Measurements from ENCODE around the gene BICC1.

The BICC1 gene

GRCh38 chr10:58844680-58845079 is 332.0 kb downstream of the BICC1 start:
- Histone ChIP-seq H3K79me2 (ENCODE audit: insufficient read depth, low read length) (no peaks in the 10 kb centered on the region), H3K4me1 (ENCODE audit: insufficient read depth, low read length, severe bottlenecking) (no peaks in the 10 kb centered on the region), H3K4me3 (ENCODE audit: low read depth, low read length, poor library complexity, severe bottlenecking) (no peak overlapping the region), H3K9me3 (ENCODE audit: low read length) (no peaks in the 10 kb centered on the region), H3K27me3 (ENCODE audit: insufficient read depth, low read length) (no peaks in the 10 kb centered on the region), H3K27ac (ENCODE audit: low read depth, low read length, poor library complexity, severe bottlenecking) (no peak overlapping the region), H2AFZ (ENCODE audit: low read length) (no peak overlapping the region), H3F3A (ENCODE audit: insufficient read depth, low read length) (no peaks in the 10 kb centered on the region), H3K9me2 (ENCODE audit: low read depth, low read length) (no peaks in the 10 kb centered on the region), H3K4me2 (ENCODE audit: low read length) (no peak overlapping the region), H3K36me3 (ENCODE audit: insufficient read depth, low read length) (no peaks in the 10 kb centered on the region), H3K9ac (ENCODE audit: low read length) (no peak overlapping the region), H4K20me1 (ENCODE audit: insufficient read depth, low read length) (no peaks in the 10 kb centered on the region)
- TF ChIP-seq EZH2 (IDR thresholded peaks at IDR 0.05; ENCODE audit: borderline replicate concordance, low read length) = no peak
- TF ChIP-seq, protein P1, sequence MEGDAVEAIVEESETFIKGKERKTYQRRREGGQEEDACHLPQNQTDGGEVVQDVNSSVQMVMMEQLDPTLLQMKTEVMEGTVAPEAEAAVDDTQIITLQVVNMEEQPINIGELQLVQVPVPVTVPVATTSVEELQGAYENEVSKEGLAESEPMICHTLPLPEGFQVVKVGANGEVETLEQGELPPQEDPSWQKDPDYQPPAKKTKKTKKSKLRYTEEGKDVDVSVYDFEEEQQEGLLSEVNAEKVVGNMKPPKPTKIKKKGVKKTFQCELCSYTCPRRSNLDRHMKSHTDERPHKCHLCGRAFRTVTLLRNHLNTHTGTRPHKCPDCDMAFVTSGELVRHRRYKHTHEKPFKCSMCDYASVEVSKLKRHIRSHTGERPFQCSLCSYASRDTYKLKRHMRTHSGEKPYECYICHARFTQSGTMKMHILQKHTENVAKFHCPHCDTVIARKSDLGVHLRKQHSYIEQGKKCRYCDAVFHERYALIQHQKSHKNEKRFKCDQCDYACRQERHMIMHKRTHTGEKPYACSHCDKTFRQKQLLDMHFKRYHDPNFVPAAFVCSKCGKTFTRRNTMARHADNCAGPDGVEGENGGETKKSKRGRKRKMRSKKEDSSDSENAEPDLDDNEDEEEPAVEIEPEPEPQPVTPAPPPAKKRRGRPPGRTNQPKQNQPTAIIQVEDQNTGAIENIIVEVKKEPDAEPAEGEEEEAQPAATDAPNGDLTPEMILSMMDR (IDR thresholded peaks at IDR 0.05; ENCODE audit: low read length) = no peak

DNA sequence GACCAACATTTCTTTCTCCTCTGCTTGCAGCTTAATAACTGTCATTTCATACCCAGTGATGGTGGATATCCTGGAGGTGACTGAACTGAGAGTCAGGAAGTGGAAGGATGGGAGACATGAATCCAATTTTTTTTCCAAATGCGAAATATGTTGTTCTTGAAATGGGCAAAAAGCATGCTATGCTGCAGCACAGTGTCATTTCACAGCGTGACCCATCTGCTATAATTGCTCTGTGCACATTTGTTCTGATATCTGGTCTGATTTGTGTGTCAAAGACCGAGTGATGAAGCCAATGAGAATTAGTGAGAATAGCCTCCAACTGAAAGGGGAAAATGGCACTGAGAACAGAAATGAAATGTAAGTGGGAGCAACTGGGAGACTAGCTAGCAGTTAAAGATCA is 334.2 kb downstream of the BICC1 start:
- H3K4me2 ChIP-seq (ENCODE audit: low read length) = no peak overlapping the region
- H3F3A ChIP-seq (ENCODE audit: insufficient read depth, low read length) = no peaks in the 10 kb centered on the region
- H2AFZ ChIP-seq (ENCODE audit: low read length) = no peak overlapping the region
- H3K27me3 ChIP-seq (ENCODE audit: insufficient read depth, low read length) = no peaks in the 10 kb centered on the region
- TF ChIP-seq, protein P1 (IDR thresholded peaks at IDR 0.05; ENCODE audit: low read length) = no peak
- TF ChIP-seq EZH2 (IDR thresholded peaks at IDR 0.05; ENCODE audit: borderline replicate concordance, low read length) = no peak
- H3K79me2 ChIP-seq (ENCODE audit: insufficient read depth, low read length) = no peaks in the 10 kb centered on the region
- H3K36me3 ChIP-seq (ENCODE audit: insufficient read depth, low read length) = no peaks in the 10 kb centered on the region
- H3K4me3 ChIP-seq (ENCODE audit: low read depth, low read length, poor library complexity, severe bottlenecking) = no peak overlapping the region
- no peaks in the 10 kb centered on the region for H3K9me2 ChIP-seq (ENCODE audit: low read depth, low read length)
- no peaks in the 10 kb centered on the region for H4K20me1 ChIP-seq (ENCODE audit: insufficient read depth, low read length)
- H3K27ac ChIP-seq (ENCODE audit: low read depth, low read length, poor library complexity, severe bottlenecking) = no peak overlapping the region
- no peak overlapping the region for H3K9ac ChIP-seq (ENCODE audit: low read length)
- no peaks in the 10 kb centered on the region for H3K9me3 ChIP-seq (ENCODE audit: low read length)
- no peaks in the 10 kb centered on the region for H3K4me1 ChIP-seq (ENCODE audit: insufficient read depth, low read length, severe bottlenecking)

DNA sequence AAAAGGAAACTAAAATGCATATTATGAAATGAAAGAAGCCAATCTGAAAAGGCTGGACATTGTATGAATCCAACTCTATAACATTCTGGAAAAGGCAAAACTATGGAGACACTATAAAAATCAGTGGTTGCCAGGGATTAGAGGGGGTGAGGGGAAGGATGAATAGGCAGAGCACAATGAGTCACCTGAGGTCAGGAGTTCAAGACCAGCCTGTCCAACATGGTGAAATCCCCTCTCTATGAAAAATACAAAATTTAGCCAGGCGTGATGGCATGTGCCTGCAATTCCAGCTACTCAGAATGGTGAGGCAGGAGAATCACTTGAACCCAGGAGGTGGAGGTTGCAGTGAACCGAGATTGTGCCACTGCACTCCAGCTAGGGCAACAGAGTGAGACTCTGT is 338.9 kb downstream of the BICC1 start:
- no peak overlapping the region for H3K4me2 ChIP-seq (ENCODE audit: low read length)
- no peaks in the 10 kb centered on the region for H3K9me3 ChIP-seq (ENCODE audit: low read length)
- H3K4me1 ChIP-seq (ENCODE audit: insufficient read depth, low read length, severe bottlenecking) = no peaks in the 10 kb centered on the region
- H3F3A ChIP-seq (ENCODE audit: insufficient read depth, low read length) = no peaks in the 10 kb centered on the region
- no peaks in the 10 kb centered on the region for H3K9me2 ChIP-seq (ENCODE audit: low read depth, low read length)
- H3K27me3 ChIP-seq (ENCODE audit: insufficient read depth, low read length) = no peaks in the 10 kb centered on the region
- no peaks in the 10 kb centered on the region for H4K20me1 ChIP-seq (ENCODE audit: insufficient read depth, low read length)
- no peak overlapping the region for H3K27ac ChIP-seq (ENCODE audit: low read depth, low read length, poor library complexity, severe bottlenecking)
- no peak overlapping the region for H3K4me3 ChIP-seq (ENCODE audit: low read depth, low read length, poor library complexity, severe bottlenecking)
- H3K79me2 ChIP-seq (ENCODE audit: insufficient read depth, low read length) = no peaks in the 10 kb centered on the region
- TF ChIP-seq, protein P1 (IDR thresholded peaks at IDR 0.05; ENCODE audit: low read length) = no peak
- TF ChIP-seq EZH2 (IDR thresholded peaks at IDR 0.05; ENCODE audit: borderline replicate concordance, low read length) = no peak
- H3K36me3 ChIP-seq (ENCODE audit: insufficient read depth, low read length) = no peaks in the 10 kb centered on the region
- H3K9ac ChIP-seq (ENCODE audit: low read length) = no peak overlapping the region
- H2AFZ ChIP-seq (ENCODE audit: low read length) = no peak overlapping the region

All from OCI-LY1 (cell line).